Measurements from ENCODE around the gene PRKAR1B.

Gene PRKAR1B

GRCh38 chr7:716636-717035, 10.4 kb downstream of the PRKAR1B start:
- DNase-seq, result no peak

- DNase-seq, result no peak
Measured at GRCh38 chr7:716222-716621, 10.9 kb downstream of the PRKAR1B start.

- DNase-seq, result no peak
Measured at GRCh38 chr7:714251-714671, 12.8 kb downstream of the PRKAR1B start.

GRCh38 chr7:713488-714230, 13.4 kb downstream of the PRKAR1B start:
- DNase-seq, result no peak

- DNase-seq, result no peak
Measured at GRCh38 chr7:713139-713457, 14.0 kb downstream of the PRKAR1B start.

GRCh38 chr7:712381-713138, 14.5 kb downstream of the PRKAR1B start:
- no peak for DNase-seq

GRCh38 chr7:711922-712380, 15.1 kb downstream of the PRKAR1B start:
- DNase-seq, result no peak

GRCh38 chr7:711093-711921, 15.8 kb downstream of the PRKAR1B start:
- DNase-seq, result no peak

- no peak for DNase-seq
Measured at GRCh38 chr7:710161-710560, 16.9 kb downstream of the PRKAR1B start.

- no peak for DNase-seq
Measured at GRCh38 chr7:707296-708000, 19.6 kb downstream of the PRKAR1B start.

- DNase-seq, result no peak
Measured at GRCh38 chr7:706721-707120, 20.4 kb downstream of the PRKAR1B start.

- no peak for DNase-seq
Measured at GRCh38 chr7:703049-703448, 24.0 kb downstream of the PRKAR1B start.

GRCh38 chr7:701086-701671, 25.9 kb downstream of the PRKAR1B start:
- no peak for DNase-seq

GRCh38 chr7:699476-700170, 27.5 kb downstream of the PRKAR1B start:
- DNase-seq, result no peak

GRCh38 chr7:698515-699475, 28.3 kb downstream of the PRKAR1B start:
- no peak for DNase-seq

- DNase-seq, result no peak
Measured at GRCh38 chr7:696812-697551, 30.1 kb downstream of the PRKAR1B start.

GRCh38 chr7:696426-696811, 30.7 kb downstream of the PRKAR1B start:
- no peak for DNase-seq

- DNase-seq, result no peak
Measured at GRCh38 chr7:693280-693679, 33.8 kb downstream of the PRKAR1B start.

GRCh38 chr7:691361-692045, 35.6 kb downstream of the PRKAR1B start:
- no peak for DNase-seq

Data from NCI-H2081 treated with DMSO at 0.1 percent for 48 hours (cell line).